Right ventricle myocardium inferior (tissue), 1 donor: ENCODE data around the gene ARHGEF2. TPM values are rescaled to one million over a fixed set of nuclear protein-coding genes. Genes with fewer than 3 reads are reported as not detected.
"Not testable (repeated sequence)": the region's sequence is repeated elsewhere in the genome, so short reads cannot be mapped to it uniquely, and the experiment has no call there.

Experiments
- ATAC-seq: fragments of 200-7000 bp; cut with Tn5 transposase; one replicate; pipeline ENCODE4 v1.9.1; 2020; ENCODE audit warnings: mild to moderate bottlenecking, moderate library complexity
- DNase-seq: peaks from one replicate; pipeline ENCODE4 v3.0.0; 2021; ENCODE audit errors: missing footprints
- intact Hi-C: fragments of 100-400 bp; cut with DNase I; formaldehyde crosslinking; loops from one replicate; pipeline ENCODE4 v1.11.0; 2022
- total RNA-seq: library from RNA; stranded (reverse); fragmentation: NEBNext Ultra II Directional; extraction: Animal tissue kit (Norgen Biotek cat#: 25700); gene quantifications from one replicate; pipeline ENCODE4 v1.2.1, GENCODE V29; 2021
- donor health status: DM: no; HTN: yes; CAD: no; lungs with severe emphysema.

The ARHGEF2 gene
- total RNA-seq, 1 donor from 2014 or later, result 61.8 TPM

DNA sequence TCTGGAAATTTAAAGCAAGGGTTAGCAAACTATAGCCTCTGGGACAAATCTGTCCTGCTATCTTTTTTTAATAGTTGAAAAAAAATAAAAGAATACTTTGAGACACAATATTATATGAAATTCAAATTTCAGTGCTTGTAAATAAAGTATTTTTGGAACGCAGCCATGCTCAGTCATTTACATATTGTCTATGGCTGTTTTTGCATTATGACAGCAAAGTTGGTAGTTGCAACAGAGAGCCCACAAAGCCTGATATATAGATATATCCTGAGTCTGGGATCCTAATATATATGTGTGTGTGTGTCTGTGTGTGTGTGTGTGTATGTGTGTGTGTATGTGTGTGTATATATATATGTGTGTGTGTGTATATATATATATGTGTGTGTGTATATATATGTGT lies 21.6 kb upstream of the ARHGEF2 start:
- intact Hi-C loops, result no loop called here
- DNase-seq (no peak), ATAC-seq (no peak)

DNA sequence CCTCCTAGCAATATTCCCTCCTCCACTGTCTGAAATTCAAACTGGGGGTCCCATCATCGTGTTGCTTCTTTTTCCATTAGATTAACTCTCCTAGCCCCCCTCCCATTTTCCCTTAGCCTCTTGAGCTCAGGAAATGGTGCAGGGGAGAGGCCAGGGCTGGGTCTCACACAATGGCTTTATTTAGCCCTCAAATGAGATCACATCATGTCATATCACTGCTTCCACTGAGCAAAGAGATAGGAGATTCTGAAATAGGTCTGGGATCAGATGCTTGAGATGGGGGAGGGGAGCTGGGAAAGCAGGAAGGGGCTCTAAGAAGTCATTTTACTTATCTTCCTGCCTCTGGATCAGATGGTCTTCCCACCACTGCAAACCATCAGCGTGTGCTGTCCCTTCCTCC lies 17.8 kb upstream of the ARHGEF2 start:
- ATAC-seq (no peak), DNase-seq (no peak)
- intact Hi-C loops, result no loop called here

DNA sequence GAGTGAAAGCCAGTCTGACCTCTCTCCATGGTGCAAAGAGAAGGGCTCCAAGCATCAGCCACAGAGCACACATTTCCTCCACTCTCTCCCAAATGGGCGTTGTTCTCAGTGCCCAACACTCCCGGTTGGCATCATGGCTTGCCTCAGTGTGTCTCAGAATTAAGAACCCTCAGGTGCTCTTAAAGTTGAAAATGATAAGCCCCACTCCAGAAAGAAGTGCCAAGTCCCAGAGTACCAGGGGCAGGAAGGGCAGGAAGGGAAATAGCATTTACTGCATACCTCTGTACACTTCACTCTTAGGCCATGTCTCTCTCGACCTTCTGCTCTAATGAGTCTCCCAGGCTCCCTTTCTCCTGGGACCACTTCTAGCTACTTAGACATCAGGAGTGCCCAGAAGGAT lies 15.2 kb upstream of the ARHGEF2 start:
- intact Hi-C loops, result loop anchor here (5.0 kb wide), 1 partner anchor 36 kb away; no protein-coding TSS in a partner anchor
- ATAC-seq, result no peak
- no peak for DNase-seq

DNA sequence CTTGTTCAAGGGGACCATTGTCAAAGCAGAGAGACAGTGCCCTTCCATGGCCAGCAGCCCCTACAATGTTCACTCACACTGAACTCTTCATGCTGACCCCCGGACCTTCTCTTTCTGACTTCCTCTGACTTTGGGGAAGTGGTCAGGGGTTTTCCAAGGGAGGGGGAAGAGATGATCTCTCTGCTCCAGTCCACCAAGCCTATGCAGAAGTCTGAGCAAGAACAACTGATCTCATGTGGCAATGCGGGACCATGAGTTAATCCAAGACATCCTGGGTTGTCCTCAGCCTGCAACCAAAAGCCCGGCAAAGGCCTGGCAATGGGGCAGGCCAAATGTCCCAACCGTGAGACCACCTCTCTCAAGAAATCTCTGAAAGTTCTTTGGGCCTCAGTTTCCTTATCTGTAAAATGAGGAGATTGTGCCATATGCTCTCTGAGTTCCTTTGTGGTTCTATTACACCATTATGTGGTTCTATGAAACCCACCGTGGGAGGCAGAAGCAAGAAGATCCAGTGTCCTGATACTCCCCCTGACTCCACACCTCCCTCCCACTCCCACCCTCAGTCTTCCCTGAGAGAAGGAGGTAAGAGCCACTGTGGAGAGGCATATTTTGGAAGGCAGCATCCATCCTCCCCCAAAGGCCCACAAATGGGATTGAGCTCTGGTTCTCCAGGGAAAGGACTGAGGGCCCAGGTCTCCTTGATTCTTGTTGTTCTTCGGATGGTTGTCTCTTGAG lies 11.8 kb upstream of the ARHGEF2 start:
- intact Hi-C loops, result loop anchor here (5.0 kb wide), 1 partner anchor 33 kb away; no protein-coding TSS in a partner anchor
- ATAC-seq, result peak; percentile 57
- no peak for DNase-seq

DNA sequence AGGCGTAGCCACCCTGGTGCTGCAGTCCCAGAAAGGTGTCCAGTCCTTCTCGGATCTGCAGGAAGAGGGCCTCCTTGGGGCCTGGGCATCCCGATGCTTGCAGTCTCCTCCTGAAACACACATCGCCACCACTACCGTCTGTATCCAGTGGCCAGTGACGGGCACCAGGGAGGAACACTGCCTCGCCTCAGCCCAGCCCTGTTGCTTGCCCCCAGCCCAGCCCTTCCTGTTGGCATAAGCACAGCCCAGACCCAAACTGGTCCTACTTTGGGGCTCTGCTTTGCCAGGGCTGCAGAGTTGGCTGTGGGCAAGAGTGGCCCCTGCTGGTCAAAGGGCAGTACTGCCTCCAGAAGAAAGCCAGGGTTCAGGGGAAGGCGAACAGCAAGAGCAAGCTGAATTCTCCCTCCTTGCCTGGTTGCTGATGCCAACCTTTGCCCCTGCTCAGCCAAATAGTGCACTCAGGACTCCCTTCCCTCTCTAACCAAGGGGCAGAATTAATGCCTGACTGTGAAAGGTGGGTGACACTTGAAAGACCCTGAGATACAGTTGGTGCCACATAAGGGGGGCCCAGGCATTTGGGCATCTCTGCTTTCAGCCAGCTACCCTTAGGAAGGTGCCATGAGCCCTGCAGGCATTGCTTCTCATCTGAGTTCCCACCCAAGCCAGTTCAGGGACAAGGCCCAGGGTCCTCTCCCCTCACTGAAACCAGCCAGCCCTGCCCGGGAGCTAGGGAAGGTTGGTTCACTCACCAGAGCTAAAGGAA lies 11.1 kb upstream of the ARHGEF2 start:
- intact Hi-C loops, result loop anchor here (1.0 to 5.0 kb wide), 2 partner anchors 32 to 51 kb away; no protein-coding TSS in a partner anchor
- DNase-seq, result peak; percentile 86

DNA sequence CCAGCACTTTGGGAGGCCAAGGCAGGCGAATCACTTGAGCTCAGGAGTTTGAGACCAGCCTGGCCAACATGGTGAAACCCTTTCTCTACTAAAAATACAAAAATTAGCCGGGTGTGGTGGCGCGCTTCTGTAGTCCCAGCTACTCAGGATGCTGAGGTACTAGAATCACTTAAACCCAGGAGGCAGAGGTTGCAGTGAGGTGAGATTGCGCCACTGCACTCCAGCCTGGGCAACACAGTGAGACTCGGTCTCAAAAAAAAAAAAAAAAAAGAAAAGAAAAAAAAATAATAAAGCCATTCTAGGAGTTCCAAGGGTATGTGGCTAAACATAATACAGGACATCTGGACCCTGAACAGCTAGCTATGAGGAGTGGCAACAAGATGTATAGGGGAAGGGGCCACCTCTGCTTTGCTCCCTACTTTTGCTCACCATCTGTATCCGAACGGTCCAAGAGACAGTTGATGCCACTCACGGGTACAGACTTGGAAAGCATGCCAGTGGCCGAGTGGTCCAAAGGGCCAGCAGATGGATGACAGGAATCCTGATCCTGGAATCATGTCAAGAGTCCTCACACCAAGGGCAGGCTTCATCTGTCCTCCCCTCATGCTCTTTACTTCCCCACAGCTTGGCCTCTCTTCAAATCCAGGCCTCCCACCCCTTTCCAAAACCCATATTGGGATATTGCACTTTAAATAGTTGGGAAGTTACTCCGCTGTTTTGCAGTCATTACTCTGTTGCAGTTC lies 6.7 kb upstream of the ARHGEF2 start:
- intact Hi-C loops, DNase-seq, ATAC-seq: not testable (repeated sequence)

More for the DNA sequence above, 11.1 kb upstream of the ARHGEF2 start:
- ATAC-seq, result peak; percentile 88

DNA sequence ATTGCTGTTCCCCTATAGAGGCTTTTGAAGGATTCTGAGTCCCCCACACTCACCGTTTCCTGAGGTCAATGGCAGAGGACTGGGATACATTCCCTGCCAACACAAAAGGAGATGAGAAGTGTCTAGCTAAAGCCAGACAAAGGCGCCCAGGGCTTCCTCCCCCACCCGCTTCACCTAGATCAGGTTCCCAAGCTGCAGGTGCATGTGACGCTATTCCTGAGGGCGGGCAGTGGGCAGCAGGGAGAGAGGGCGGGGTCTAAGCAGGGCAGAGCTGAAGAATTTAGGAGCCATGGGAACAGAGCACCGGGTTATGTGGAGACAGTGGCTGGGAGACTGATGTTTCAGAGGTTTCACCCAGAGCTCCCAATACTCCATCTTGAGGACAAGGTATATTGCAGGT lies 6.0 kb upstream of the ARHGEF2 start:
- intact Hi-C loops, result no loop called here
- DNase-seq (no peak), ATAC-seq (no peak)

DNA sequence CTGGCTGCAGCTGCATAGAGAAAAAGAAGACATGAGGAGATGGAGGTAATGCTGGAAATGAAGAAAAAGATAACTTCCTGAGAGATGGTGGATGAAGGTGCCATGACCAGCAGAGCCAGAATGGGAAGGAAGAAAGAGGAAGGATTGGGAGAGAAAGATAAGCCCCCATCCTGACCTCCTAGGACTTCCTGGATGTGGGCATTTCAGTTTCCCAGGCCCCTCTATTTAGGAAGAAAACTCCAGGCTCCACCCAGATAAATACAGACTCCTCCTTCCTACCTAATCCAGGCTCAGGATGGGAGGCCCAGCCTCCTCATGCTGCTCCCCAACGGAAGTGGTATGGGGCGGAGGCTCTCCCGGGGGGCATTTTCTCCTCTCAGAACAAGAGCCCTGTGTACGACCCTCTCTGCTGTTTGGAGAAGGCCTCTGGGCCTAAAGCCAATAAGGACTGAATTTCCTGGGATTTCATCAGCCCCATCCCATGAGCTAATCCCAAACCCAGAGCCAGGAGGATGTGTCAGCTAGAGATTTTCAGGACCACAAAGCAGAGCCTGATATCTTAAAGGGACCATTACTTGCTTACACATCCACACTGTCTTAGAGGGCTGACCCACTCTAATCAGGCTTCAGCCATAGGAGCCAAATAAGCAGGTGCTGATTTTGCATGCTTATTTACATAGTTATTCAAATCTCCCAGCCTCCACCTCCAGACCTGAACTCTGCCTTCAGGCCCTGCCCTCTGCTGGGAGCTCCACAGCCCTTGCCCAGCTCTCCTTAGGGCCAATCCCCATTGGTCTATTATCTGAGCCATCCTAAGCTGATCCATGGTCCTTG lies 5.1 kb upstream of the ARHGEF2 start:
- DNase-seq (peak; percentile 88), ATAC-seq (peak; percentile 85)
- intact Hi-C loops, result no loop called here

DNA sequence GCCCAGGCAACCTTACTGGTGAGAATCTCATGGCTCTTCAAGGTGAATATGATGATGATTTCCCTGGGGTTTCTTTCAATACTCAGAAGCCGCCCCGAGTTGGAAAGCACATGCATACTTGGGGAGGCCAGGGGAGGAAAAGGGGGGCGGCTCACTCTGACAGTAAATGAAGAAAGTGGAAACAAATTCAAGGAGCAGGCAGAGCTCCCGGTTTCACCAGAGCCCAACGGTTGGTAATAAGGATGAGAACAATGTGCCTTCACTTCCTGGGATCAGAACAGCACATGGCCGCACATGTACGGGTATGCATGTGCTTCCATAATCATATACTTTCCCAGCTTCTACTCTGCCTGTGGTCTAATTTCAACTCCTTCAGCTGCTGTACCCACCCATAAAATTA lies 3.8 kb upstream of the ARHGEF2 start:
- ATAC-seq (no peak), DNase-seq (no peak)
- intact Hi-C loops, result no loop called here

DNA sequence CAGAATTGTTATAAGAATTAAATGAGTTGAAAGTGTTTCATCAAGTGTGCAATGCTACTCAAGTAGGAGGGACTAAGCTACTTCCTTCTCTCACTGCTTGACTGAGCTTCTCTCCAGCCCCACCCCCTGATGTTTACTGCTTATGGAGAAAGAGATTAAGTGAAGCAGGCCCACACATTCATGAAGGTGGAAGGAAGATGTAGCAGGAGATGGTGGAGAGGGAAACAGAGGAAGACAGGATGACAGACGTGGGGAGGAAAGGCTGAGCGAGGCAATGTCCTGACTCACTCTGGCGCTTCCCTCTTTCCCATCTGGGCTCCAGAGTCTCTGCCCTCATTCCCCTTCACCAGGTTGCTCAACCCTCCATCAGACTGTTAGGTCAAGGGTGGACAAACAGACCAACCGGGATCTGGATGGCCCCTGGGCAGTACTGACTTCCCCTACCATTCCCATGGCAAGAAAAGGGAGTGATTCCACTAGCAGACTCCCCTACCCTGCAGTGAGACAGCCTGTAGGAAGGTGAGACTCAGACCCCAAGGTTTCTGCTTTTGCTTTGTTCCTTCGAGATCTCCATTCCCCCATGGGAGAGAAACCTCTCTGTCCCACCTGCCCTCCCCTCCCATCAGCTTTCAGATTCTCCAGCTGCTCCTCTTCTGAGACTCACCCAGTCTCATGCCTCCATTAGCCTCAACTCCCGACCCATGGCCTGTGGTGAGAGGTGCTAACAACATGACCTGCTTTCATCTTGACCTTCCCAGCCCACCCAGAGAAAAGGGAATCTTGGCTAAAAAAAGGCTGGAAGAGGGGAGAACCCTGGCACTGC lies 3.1 kb upstream of the ARHGEF2 start:
- DNase-seq (no peak), ATAC-seq (no peak)
- intact Hi-C loops, result no loop called here

DNA sequence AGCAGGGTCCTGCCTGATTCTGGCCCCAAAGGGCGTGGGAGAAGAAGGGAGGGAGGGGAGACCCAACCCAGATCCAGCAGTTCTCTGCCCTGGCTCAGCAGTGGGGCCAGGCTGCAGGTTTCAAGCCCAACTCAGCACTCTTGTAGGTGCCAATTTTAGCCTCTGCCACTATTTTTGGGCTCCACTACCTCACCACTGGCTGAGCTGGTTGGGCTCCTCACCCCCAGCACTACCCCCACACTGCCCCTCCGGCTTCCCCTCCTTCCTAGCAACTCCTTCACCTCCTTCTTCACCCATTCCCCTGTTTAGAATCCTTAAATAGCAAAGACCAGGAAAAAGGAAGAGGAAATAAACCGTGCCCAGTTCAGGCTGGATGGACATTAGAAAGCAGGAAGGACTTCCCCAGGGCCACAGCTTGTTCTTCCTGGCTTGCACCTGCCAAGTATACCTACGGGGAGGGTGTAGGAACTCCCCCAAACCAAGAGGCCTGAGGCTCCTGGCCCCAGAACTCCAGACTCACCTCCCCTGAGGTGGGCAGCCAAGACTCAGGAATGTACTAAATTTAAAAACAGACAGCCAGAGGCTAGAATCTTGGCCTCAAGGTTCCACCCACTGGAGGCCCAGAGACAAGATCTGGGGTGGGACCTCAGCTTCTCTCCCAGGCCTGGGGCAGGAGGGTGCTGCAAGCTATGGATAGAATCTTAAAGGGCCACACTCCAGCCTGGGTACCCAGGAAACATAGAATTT lies 1.4 kb upstream of the ARHGEF2 start:
- peak; percentile 60 for ATAC-seq
- no peak for DNase-seq
- intact Hi-C loops, result loop anchor here (2.0 to 5.0 kb wide), 2 partner anchors 17 to 37 kb away; partner anchors contain the start of gene RXFP4

DNA sequence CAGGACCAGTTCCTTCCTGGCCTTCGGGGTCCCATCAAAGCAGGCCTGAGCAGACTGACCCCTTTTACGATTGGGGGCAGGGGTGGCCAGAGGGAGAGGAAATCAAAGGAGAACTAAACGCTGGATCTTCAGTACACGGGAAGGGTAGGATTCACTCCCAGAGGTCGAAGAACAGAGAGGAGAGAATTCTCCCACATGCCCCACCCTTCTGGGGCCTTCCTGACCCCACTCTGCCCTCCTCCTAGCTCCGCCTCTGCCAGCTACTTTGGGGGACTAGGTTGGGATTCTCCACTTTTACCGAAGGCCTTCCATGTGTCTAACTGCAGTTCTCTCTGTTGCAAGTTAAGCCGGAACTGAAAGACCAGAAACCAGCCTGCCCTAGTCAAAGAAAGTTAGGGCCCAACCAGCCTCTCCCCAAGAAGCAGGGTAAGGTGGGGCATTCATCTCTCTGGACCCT lies 654 bp upstream of the ARHGEF2 start:
- ATAC-seq (peak; percentile 30), DNase-seq (no peak)
- intact Hi-C loops, result loop anchor here (2.0 to 5.0 kb wide), 2 partner anchors 16 to 37 kb away; partner anchors contain the start of gene RXFP4

DNA sequence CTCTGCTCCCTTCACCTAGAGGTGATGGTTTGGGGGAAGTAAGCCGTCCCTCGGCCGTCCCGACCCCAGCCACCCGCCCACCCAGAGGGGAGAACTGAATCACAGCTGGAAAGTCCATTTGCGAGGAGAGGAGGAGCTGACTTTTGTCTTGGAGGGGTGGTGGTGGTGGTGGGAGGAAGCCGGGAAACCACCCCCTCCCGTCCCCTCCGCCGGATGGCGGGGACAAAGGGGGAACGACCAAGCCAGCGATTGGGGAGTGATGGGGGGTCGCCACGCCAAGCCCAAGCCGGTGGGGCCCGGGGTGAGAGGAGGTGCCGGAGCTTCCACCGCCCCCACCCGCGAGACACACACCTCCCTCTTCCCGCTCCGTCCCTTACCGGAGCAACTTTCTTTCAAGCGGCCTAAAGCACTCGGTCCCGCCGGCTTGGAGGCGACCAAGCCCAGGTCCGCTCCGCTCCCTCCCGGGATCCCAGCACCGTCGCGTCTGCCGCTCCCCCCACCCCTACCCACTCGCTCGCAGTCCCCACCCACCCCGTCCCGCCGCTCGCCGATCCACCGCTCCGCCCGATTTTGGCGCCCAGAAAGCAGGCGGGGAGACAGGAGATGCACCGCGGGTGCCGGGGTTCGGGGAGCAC lies 540 bp downstream of the ARHGEF2 start:
- DNase-seq (no peak), ATAC-seq (peak; percentile 39)
- intact Hi-C loops, result loop anchor here (2.0 to 5.0 kb wide), 2 partner anchors 15 to 36 kb away; partner anchors contain the start of gene RXFP4

DNA sequence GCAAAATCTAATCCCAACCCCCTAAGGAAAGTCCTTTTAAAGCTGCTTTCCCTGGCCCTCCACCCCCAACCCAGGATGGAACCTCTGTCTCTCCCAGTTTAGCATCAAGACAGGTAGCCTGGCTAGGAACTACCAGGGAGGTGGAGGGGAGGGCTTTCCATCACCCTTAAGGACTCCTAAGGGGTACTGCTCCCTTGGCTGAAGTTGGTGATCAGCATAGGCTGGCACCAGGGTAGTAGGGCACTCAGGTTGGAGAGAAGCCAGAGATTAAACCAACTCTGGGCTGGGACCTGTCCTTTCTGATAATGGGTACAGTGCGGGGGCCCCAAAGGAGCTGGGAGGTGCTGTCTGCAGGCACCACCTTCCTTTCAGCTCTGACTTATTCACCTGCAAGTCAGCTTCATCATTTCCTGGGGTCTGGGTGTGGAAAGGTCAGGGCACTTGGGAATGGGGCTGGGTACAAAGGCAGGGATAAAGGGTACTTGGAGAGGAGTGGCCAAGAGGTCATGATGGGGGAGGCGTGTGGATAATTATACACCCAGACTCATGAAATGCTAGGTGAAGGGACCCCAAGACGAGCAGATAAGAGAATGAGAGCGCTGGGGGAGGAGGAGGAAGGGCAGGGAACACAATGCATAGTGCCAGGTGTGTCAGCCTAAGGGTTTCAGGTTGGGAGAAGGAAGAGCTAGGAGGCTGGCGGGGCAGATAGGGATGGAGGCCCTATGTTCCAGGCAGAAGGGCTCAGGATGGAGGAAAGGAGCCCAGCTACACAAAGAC lies 1.2 kb downstream of the ARHGEF2 start:
- no peak for DNase-seq
- ATAC-seq, result no peak
- intact Hi-C loops, result loop anchor here (5.0 kb wide), 1 partner anchor 35 kb away; the partner anchor contains the start of gene RXFP4
